Right cardiac atrium (tissue), 5 donors: ENCODE measurements around the gene NUMB. TPM values are rescaled to one million over a fixed set of nuclear protein-coding genes. Genes with fewer than 3 reads are reported as not detected.
"Not testable (repeated sequence)": the region's sequence is repeated elsewhere in the genome, so short reads cannot be mapped to it uniquely, and the experiment has no call there.

ENCODE experiments used
- ATAC-seq, 2 donors: fragments of 200-7000 bp; cut with Tn5 transposase; one replicate each; pipeline versions ENCODE4 v1.8.0 to v1.9.1; 2020; ENCODE audit warnings: moderate library complexity in 2 of 2, mild to moderate bottlenecking in 1 of 2
- DNase-seq, 3 donors: peaks; one replicate each; pipeline ENCODE4 v3.0.0-alpha.2; 2020
- H3K27ac ChIP-seq: one replicate; pipeline ENCODE4 v1.5.1; 2013; ENCODE audit warnings: mild to moderate bottlenecking, low read length, control low read depth, moderate library complexity
- H3K27me3 ChIP-seq: one replicate; pipeline ENCODE4 v1.6.1; 2013; ENCODE audit not compliant: control insufficient read depth, insufficient read depth
- H3K4me1 ChIP-seq: one replicate; pipeline ENCODE4 v1.6.1; 2013; ENCODE audit warnings: low read length; ENCODE audit not compliant: control insufficient read depth, insufficient read depth
- H3K4me3 ChIP-seq: one replicate; pipeline ENCODE4 v1.5.1; 2013; ENCODE audit warnings: low read length, control low read depth
- H3K9me3 ChIP-seq: one replicate; pipeline ENCODE4 v1.6.1; 2013; ENCODE audit warnings: low read length; ENCODE audit not compliant: control insufficient read depth
- WGBS: extraction: QIAGEN DNeasy Blood & Tissue Kit; methylation state at CpG from one replicate; pipeline ENCODE4 v1.1.7; 2013; 5-methylcytosine and 5-hydroxymethylcytosine counted together
- intact Hi-C, 4 donors: fragments of 100-400 bp; cut with DNase I; formaldehyde crosslinking; loops; one replicate each; pipeline versions ENCODE4 v1.11.0 to v1.14.0; 2022 to 2023
- polyA plus RNA-seq: library from polyadenylated mRNA; stranded (reverse); fragments of 200-250 nt; gene quantifications from one replicate; pipeline ENCODE4 v1.2.3, GENCODE V29; 2013
- total RNA-seq, 4 donors: library from RNA; stranded (reverse); fragmentation: NEBNext Ultra II Directional; extraction: Animal tissue kit (Norgen Biotek cat#: 25700); gene quantifications; one replicate each; pipeline ENCODE4 v1.2.1, GENCODE V29; 2021
- donor health status: healthy with polysubstance abuse.
- donor health status: DM: no; HTN: yes; CAD: no.
- donor health status: DM: no; HTN: no; CAD: no.
- donor health status: DM: no; HTN: yes; CAD: no; lungs with severe emphysema.
- donor health status: DM: yes; HTN: yes; CAD: no.

Gene NUMB
- total and polyA plus RNA-seq, 5 donors = 21.1 to 50.0 (median 41.6) TPM

GRCh38 chr14:73324533-73324932 is 133.8 kb downstream of the NUMB start:
- ATAC-seq = no peak

GRCh38 chr14:73323896-73324399 is 134.4 kb downstream of the NUMB start:
- Histone ChIP-seq H3K4me3 (no peak overlapping the region), H3K27me3 (no peaks in the 10 kb centered on the region), H3K9me3 (no peaks in the 10 kb centered on the region), H3K4me1 (peaks cover 5% of the 10 kb centered on the region), H3K27ac (no peak overlapping the region)
- WGBS = 35% methylated on average over 3 of the region's 3 CpGs
- no peak for DNase-seq
- no peak for ATAC-seq
- intact Hi-C loops = no loop called here

More at GRCh38 chr14:73324533-73324932, 133.8 kb downstream of the NUMB start:
- Histone ChIP-seq H3K4me3 (no peak overlapping the region), H3K9me3 (no peaks in the 10 kb centered on the region), H3K4me1 (peaks cover 5% of the 10 kb centered on the region), H3K27ac (no peak overlapping the region), H3K27me3 (no peaks in the 10 kb centered on the region)
- WGBS = 96% methylated on average over 1 of the region's 1 CpG
- DNase-seq = no peak
- intact Hi-C loops = no loop called here

GRCh38 chr14:73313151-73313550 is 145.2 kb downstream of the NUMB start:
- intact Hi-C loops = no loop called here

GRCh38 chr14:73312687-73313086 is 145.7 kb downstream of the NUMB start:
- H3K4me1 ChIP-seq = no peaks in the 10 kb centered on the region
- intact Hi-C loops = no loop called here
- no peak overlapping the region for H3K27ac ChIP-seq
- no peak for DNase-seq
- H3K9me3 ChIP-seq = no peaks in the 10 kb centered on the region
- H3K27me3 ChIP-seq = no peaks in the 10 kb centered on the region
- H3K4me3 ChIP-seq = no peak overlapping the region
- no peak for ATAC-seq
- WGBS = 60% methylated on average over 3 of the region's 3 CpGs

More at GRCh38 chr14:73313151-73313550, 145.2 kb downstream of the NUMB start:
- Histone ChIP-seq H3K9me3 (no peaks in the 10 kb centered on the region), H3K4me1 (no peaks in the 10 kb centered on the region), H3K4me3 (no peak overlapping the region), H3K27ac (no peak overlapping the region), H3K27me3 (no peaks in the 10 kb centered on the region)
- WGBS = 99% methylated on average over 4 of the region's 4 CpGs
- no peak for ATAC-seq
- DNase-seq = no peak

- H3K27me3 ChIP-seq = no peaks in the 10 kb centered on the region
- no peak for ATAC-seq
- no peak overlapping the region for H3K4me3 ChIP-seq
- H3K9me3 ChIP-seq = no peaks in the 10 kb centered on the region
- intact Hi-C loops = no loop called here
- H3K4me1 ChIP-seq = no peaks in the 10 kb centered on the region
- no peak overlapping the region for H3K27ac ChIP-seq
- WGBS = 78% methylated on average over 2 of the region's 2 CpGs
- DNase-seq = no peak
Observed at GRCh38 chr14:73311708-73312030, 146.7 kb downstream of the NUMB start.

- WGBS = 98% methylated on average over 1 of the region's 1 CpG
- ATAC-seq, H3K27ac ChIP-seq, intact Hi-C loops, H3K4me3 ChIP-seq, DNase-seq, H3K9me3 ChIP-seq, H3K27me3 ChIP-seq, H3K4me1 ChIP-seq: not testable (repeated sequence)
Observed at GRCh38 chr14:73309207-73309606, 149.1 kb downstream of the NUMB start.

- intact Hi-C loops = no loop called here
- DNase-seq = no peak
Observed at GRCh38 chr14:73307261-73307660, 151.1 kb downstream of the NUMB start.

GRCh38 chr14:73305499-73305898 is 152.8 kb downstream of the NUMB start:
- Histone ChIP-seq H3K27ac (no peak overlapping the region), H3K4me1 (no peaks in the 10 kb centered on the region), H3K27me3 (no peaks in the 10 kb centered on the region), H3K4me3 (no peak overlapping the region), H3K9me3 (no peaks in the 10 kb centered on the region)
- DNase-seq (no peak), ATAC-seq (no peak)
- intact Hi-C loops = no loop called here
- WGBS = 82% methylated on average over 3 of the region's 3 CpGs

More at GRCh38 chr14:73307261-73307660, 151.1 kb downstream of the NUMB start:
- 95% methylated on average over 3 of the region's 3 CpGs for WGBS
- ATAC-seq = no peak
- no peak overlapping the region for H3K27ac ChIP-seq
- no peaks in the 10 kb centered on the region for H3K4me1 ChIP-seq
- no peaks in the 10 kb centered on the region for H3K27me3 ChIP-seq
- no peaks in the 10 kb centered on the region for H3K9me3 ChIP-seq
- no peak overlapping the region for H3K4me3 ChIP-seq

GRCh38 chr14:73295198-73295796 is 163.0 kb downstream of the NUMB start:
- Histone ChIP-seq H3K27me3 (no peaks in the 10 kb centered on the region), H3K4me1 (peaks cover 3% of the 10 kb centered on the region), H3K27ac (no peak overlapping the region), H3K9me3 (no peaks in the 10 kb centered on the region), H3K4me3 (no peak overlapping the region)
- DNase-seq = no peak
- WGBS = 70% methylated on average over 1 of the region's 1 CpG
- intact Hi-C loops = loop anchor here (5.0 kb wide), 3 partner anchors 172 to 182 kb away; no protein-coding TSS in a partner anchor
- ATAC-seq = peak; percentile 31 to 37

- no peak for ATAC-seq
Observed at GRCh38 chr14:73293782-73294781, 164.3 kb downstream of the NUMB start.

GRCh38 chr14:73290279-73290678 is 168.1 kb downstream of the NUMB start:
- WGBS = 63% methylated on average over 4 of the region's 4 CpGs
- intact Hi-C loops = no loop called here
- DNase-seq = no peak
- Histone ChIP-seq H3K27ac (no peak overlapping the region), H3K4me1 (no peaks in the 10 kb centered on the region), H3K27me3 (no peaks in the 10 kb centered on the region), H3K9me3 (no peaks in the 10 kb centered on the region), H3K4me3 (no peak overlapping the region)
- no peak for ATAC-seq

More at GRCh38 chr14:73293782-73294781, 164.3 kb downstream of the NUMB start:
- H3K27me3 ChIP-seq = no peaks in the 10 kb centered on the region
- no peak overlapping the region for H3K27ac ChIP-seq
- H3K4me1 ChIP-seq = peaks cover 3% of the 10 kb centered on the region
- no peak overlapping the region for H3K4me3 ChIP-seq
- intact Hi-C loops = no loop called here
- 91% methylated on average over 12 of the region's 12 CpGs for WGBS
- no peaks in the 10 kb centered on the region for H3K9me3 ChIP-seq
- no peak for DNase-seq
